Fibroblast of the aortic adventitia (primary cell): Measurements from ENCODE around the gene ANXA5. TPM values are rescaled to one million over a fixed set of nuclear protein-coding genes. Genes with fewer than 3 reads are reported as not detected.

Source experiments
- DNase-seq: peaks from one replicate; pipeline ENCODE4 v3.0.0-alpha.2; 2010; ENCODE audit warnings: low read depth
- H3K4me3 ChIP-seq: 2 replicates; pipeline ENCODE4 v1.5.1; 2011; ENCODE audit warnings: low read depth, mild to moderate bottlenecking, control low read depth, low read length, moderate library complexity
- total RNA-seq: library from RNA; depleted of rRNA; stranded (reverse); fragments of >200 nt; gene quantifications from 2 replicates; pipeline ENCODE4 v1.2.3, GENCODE V29; 2012; ENCODE audit warnings: low replicate concordance
- TF ChIP-seq, protein P1 (sequence below): IDR thresholded peaks from 2 replicates; pipeline ENCODE4 v1.5.1; 2011; ENCODE audit warnings: mild to moderate bottlenecking, low read length, control low read depth, inconsistent platforms; ENCODE audit not compliant: insufficient read depth

Gene ANXA5
- total RNA-seq, 1 donor: 1,355 TPM

DNA sequence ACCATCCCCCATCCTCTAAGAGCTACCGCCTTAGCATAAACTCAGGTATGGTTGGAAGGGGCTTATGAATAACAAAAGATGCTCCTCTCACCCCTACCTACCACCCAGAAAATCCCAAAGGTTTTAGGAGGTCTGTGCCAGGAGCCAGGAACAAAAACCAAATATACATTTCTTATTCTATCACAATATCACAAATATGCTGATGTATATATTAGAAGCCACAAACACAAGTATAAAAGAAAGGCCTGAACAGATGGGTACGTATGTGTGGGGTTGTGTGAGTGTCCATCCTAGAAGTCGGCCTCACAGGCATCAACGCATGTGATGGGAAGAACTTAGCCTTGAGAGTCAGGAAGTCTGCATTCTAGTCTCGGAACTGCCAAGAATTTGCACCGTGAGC is 8.7 kb upstream of the ANXA5 start:
- TF ChIP-seq, protein P1, sequence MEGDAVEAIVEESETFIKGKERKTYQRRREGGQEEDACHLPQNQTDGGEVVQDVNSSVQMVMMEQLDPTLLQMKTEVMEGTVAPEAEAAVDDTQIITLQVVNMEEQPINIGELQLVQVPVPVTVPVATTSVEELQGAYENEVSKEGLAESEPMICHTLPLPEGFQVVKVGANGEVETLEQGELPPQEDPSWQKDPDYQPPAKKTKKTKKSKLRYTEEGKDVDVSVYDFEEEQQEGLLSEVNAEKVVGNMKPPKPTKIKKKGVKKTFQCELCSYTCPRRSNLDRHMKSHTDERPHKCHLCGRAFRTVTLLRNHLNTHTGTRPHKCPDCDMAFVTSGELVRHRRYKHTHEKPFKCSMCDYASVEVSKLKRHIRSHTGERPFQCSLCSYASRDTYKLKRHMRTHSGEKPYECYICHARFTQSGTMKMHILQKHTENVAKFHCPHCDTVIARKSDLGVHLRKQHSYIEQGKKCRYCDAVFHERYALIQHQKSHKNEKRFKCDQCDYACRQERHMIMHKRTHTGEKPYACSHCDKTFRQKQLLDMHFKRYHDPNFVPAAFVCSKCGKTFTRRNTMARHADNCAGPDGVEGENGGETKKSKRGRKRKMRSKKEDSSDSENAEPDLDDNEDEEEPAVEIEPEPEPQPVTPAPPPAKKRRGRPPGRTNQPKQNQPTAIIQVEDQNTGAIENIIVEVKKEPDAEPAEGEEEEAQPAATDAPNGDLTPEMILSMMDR: no peak
- no peak for DNase-seq

DNA sequence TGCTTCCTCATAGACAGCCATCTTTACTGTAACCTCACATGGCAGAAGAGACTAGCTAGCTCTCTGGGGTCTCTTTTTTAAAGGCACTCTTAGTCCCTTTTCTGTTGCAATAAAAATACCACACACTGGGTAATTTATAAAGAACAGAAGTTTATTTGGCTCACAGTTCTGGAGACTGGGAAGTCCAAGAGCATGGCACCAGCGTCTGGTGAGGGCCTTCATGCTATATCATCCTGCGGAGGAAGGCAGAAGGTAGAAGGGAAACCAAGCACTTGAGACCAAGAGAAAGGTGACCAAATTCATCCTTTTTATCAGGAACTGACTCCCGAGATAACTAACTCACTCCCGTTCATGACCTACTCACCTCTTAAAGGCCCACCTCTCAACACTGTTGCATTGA is 5.4 kb upstream of the ANXA5 start:
- TF ChIP-seq, protein P1: no peak
- no peak for DNase-seq
- H3K4me3 ChIP-seq: no peak overlapping the region

More for the DNA sequence above, 8.7 kb upstream of the ANXA5 start:
- H3K4me3 ChIP-seq: no peak overlapping the region

DNA sequence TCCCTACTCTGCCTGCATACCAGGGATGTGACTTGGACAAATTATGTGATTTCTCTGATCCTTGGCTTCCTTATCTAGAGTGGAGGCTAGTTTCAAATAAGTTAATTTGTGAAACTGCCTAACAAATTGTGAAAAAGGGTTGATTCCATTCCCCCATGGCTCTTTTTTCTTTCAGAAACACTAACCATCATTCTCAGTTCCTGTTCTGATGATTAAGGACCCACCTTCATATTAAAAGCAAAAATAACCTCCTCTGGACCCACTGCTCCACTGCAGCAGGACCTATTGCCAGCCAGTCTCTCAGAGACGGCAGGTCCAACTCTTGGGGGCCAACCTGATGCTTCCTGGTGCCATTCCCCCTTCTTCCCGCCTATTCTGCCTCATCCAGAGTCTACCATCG is 4.5 kb upstream of the ANXA5 start:
- DNase-seq: no peak
- H3K4me3 ChIP-seq: no peak overlapping the region
- TF ChIP-seq, protein P1: no peak

DNA sequence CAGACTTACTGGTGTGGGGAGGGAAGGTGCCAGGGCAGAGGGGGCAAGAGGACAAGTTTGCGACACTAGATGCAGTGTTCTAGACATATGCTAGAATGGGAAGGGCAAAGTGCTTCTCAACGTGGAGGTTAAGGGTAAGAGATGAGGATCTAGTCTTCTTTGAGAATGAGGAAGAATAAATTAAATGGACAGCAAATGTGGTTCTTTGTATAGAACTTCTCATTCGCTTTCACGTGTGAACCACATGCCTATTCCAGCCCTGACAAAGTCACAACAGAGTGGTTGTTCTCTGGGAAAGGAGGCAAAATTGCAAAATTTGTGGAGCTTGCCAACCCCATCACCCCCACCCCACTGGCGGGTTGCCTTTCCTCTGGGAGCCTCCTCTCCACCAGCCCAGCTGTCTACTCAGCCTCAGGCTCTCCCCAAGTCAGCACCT is 1.5 kb upstream of the ANXA5 start:
- no peak overlapping the region for H3K4me3 ChIP-seq
- TF ChIP-seq, protein P1: no peak
- no peak for DNase-seq

DNA sequence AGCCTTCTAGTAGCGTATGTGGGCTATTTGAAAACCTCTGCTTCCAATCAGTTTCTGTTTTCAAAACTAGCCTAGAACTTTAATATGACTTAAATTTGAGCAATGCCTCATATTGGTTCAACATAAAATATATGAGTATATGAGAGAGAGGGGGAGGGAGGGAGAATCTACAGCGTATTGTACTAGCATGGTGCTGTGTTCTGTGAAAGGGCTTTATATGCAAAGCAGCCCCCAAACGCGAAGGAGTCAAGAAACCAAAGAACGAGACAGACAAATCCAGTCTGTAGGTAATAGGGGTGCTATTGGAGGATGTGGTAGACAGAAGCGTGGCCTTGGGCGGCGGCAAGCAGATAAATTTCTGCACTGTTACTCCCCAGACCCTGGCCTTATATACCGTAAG is 784 bp upstream of the ANXA5 start:
- no peak for DNase-seq
- H3K4me3 ChIP-seq: peak overlapping the region; percentile 93
- TF ChIP-seq, protein P1: no peak

DNA sequence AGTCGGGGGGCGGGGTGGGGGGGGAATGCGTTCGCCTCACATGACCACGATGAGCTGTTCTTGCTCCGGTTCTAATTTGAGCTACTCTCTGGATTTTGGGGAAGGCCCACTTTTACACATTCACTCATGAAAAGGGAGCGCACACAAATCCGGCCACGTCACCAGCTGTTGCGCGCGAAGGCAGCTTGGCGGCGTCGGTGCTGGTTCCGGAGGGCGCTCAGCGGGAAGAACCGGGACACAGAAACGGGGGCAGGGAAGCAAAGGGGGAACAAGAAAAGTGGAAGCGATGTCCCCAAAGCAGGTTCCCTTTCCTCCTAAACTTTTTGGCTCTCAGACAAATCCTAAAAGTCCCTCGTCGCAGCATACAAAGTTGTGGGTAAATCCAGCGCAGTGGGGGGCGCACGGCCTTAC is 605 bp downstream of the ANXA5 start:
- TF ChIP-seq, protein P1: peak; percentile 40
- H3K4me3 ChIP-seq: peak overlapping the region; percentile 93
- peak; percentile 91 for DNase-seq

DNA sequence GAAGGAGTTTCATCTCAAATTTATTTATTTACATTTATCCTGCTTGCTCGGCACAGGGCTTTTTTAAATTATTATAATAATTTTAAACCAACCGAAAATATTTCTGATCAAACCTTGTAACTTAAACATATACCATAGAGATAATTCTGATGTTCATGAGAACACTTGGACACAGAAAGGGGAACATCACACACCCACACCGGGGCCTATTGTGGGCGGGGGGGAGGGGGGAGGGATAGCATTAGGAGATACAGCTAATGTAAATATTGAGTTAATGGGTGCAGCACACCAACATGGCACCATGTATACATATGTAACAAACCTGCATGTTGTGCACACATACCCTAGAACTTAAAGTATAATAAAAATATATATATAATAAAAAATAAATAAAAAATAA is 2.9 kb downstream of the ANXA5 start:
- TF ChIP-seq, protein P1: no peak
- H3K4me3 ChIP-seq: peak overlapping the region; percentile 93
- no peak for DNase-seq
